ENCODE results near the gene CITED4. TPM values are rescaled to one million over a fixed set of nuclear protein-coding genes. Genes with fewer than 3 reads are reported as not detected.

Gene CITED4
- total and polyA plus RNA-seq, 9 of the 15 experiments (the other 6 are each of a cell fraction or from before 2014, with no cell fraction given) = 0.11 to 1.2 (median 0.17) TPM; not detected in 2

DNA sequence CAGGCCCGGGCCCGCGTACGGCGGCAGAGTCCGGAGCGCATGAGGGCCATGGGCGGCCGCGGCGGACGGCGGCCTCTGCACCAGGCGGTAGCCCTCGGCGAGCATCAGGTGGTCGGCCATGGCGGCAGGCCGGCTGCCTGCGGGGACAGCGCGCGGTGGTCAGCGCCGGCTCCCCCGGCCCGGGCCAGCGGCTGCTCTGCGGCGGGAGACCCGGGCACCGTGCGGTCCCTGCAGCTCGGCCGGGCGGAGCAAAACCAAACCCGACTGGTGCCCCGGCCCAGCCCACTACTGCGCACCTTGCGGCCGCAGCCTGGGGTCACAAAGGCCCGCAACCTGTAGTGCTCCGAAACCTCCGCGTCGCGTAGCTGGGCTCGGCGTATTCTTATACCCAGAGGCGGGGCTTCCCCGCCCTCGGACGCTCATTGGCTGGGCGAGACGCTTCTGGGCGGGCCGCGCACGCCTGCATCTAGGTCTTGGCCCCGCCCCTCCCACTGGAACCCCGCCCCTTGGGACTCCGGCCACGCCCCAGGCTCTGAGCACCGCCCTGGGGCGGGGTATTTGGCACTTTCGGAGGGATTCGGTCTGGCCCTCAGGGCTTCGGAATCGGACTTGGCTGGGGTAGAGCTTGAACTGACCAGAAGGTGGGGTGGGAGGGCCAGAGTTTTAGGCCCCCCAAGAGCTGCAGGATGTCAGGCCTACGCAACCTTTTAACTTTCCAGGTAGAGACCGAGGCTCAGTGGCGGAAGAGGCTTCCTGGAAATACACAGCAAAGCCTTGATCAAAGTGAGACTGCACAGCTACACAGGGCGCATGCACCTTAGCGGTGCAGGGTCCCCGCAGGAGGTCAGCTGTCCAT lies at the start of gene CITED4 (continued):
- TF ChIP-seq CEBPB (tag; IDR thresholded peaks at IDR 0.05) (peak; percentile 68), SPI1 (IDR thresholded peaks at IDR 0.05; ENCODE audit: borderline replicate concordance, low read depth, low read length) (0 out of 2 replicates have a peak, but pooled peaks have one; percentile 8), TBP (optimal IDR thresholded peaks at IDR 0.05; ENCODE audit: low read depth, low read length) (peak; percentile 92), RCOR1 (IDR thresholded peaks at IDR 0.05; ENCODE audit: borderline replicate concordance in 1 of 2, low read depth in 2 of 2, low read length in 2 of 2) (0 out of 4 replicates have a peak, but pooled peaks of 1 of the 2 experiments have one; percentile 13), FOXJ2 (tag; IDR thresholded peaks at IDR 0.05) (0 out of 2 replicates have a peak, but pooled peaks have one; percentile 63), ESRRA (IDR thresholded peaks at IDR 0.05; ENCODE audit: borderline replicate concordance, low read depth) (no peak; the same call in 1 of the 2 replicates), FOXK1 (CRISPR knock-in tag; IDR thresholded peaks at IDR 0.05; ENCODE audit: borderline replicate concordance) (0 out of 2 replicates have a peak, but pooled peaks have one; percentile 78), ILF3 (IDR thresholded peaks at IDR 0.05; ENCODE audit: borderline replicate concordance) (no peak), CC2D1A (IDR thresholded peaks at IDR 0.05) (peak; percentile 94), POLR2AphosphoS5 (IDR thresholded peaks at IDR 0.05; ENCODE audit: control insufficient read depth, insufficient read depth, low read depth, low read length) (0 out of 2 replicates have a peak, but pooled peaks have one; percentile 23), HDAC3 (IDR thresholded peaks at IDR 0.05; ENCODE audit: borderline replicate concordance, partially characterized antibody) (no peak), ZNF766 (CRISPR knock-in tag; conservative IDR thresholded peaks at IDR 0.05) (peak; percentile 87; the same call in 1 of the 2 replicates), CBX3 (IDR thresholded peaks at IDR 0.05; ENCODE audit: borderline replicate concordance in 1 of 2, low read length in 2 of 2) (peak in 1 of 2 experiments; percentile 64; a peak in 1 of 3 replicates), RBFOX2 (IDR thresholded peaks at IDR 0.05; ENCODE audit: low read depth, low read length) (peak; percentile 80), ZFP1 (CRISPR knock-in tag; IDR thresholded peaks at IDR 0.05) (no peak), NEUROD1 (IDR thresholded peaks at IDR 0.05; ENCODE audit: borderline replicate concordance, low read depth, low read length, partially characterized antibody) (peak; percentile 3), POLR2G (IDR thresholded peaks at IDR 0.05; ENCODE audit: low read depth, low read length) (peak; percentile 85)
- TF ChIP-seq, protein P1, sequence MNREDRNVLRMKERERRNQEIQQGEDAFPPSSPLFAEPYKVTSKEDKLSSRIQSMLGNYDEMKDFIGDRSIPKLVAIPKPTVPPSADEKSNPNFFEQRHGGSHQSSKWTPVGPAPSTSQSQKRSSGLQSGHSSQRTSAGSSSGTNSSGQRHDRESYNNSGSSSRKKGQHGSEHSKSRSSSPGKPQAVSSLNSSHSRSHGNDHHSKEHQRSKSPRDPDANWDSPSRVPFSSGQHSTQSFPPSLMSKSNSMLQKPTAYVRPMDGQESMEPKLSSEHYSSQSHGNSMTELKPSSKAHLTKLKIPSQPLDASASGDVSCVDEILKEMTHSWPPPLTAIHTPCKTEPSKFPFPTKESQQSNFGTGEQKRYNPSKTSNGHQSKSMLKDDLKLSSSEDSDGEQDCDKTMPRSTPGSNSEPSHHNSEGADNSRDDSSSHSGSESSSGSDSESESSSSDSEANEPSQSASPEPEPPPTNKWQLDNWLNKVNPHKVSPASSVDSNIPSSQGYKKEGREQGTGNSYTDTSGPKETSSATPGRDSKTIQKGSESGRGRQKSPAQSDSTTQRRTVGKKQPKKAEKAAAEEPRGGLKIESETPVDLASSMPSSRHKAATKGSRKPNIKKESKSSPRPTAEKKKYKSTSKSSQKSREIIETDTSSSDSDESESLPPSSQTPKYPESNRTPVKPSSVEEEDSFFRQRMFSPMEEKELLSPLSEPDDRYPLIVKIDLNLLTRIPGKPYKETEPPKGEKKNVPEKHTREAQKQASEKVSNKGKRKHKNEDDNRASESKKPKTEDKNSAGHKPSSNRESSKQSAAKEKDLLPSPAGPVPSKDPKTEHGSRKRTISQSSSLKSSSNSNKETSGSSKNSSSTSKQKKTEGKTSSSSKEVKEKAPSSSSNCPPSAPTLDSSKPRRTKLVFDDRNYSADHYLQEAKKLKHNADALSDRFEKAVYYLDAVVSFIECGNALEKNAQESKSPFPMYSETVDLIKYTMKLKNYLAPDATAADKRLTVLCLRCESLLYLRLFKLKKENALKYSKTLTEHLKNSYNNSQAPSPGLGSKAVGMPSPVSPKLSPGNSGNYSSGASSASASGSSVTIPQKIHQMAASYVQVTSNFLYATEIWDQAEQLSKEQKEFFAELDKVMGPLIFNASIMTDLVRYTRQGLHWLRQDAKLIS (CRISPR knock-in tag; IDR thresholded peaks at IDR 0.05) = 0 out of 2 replicates have a peak, but pooled peaks have one; percentile 58
- TF ChIP-seq, protein P2, sequence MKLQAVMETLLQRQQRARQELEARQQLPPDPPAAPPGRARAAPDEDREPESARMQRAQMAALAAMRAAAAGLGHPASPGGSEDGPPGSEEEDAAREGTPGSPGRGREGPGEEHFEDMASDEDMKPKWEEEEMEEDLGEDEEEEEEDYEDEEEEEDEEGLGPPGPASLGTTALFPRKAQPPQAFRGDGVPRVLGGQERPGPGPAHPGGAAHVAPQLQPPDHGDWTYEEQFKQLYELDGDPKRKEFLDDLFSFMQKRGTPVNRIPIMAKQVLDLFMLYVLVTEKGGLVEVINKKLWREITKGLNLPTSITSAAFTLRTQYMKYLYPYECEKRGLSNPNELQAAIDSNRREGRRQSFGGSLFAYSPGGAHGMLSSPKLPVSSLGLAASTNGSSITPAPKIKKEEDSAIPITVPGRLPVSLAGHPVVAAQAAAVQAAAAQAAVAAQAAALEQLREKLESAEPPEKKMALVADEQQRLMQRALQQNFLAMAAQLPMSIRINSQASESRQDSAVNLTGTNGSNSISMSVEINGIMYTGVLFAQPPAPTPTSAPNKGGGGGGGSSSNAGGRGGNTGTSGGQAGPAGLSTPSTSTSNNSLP (IDR thresholded peaks at IDR 0.05; ENCODE audit: borderline replicate concordance, low read depth, low read length) = 0 out of 2 replicates have a peak, but pooled peaks have one; percentile 10

Data from K562 (cell line).